MM.1S (cell line): Measurements from ENCODE around the gene GPR157.

Source experiments
- EZH2phosphoT487 ChIP-seq: fragments of 300-600 bp; sonication (generic); IDR thresholded peaks from 2 replicates; pipeline ENCODE4 v1.6.1; 2018; ENCODE audit warnings: antibody characterized with exemption, low read length
- TF ChIP-seq, protein P1 (sequence below): fragments of 300-600 bp; sonication (generic); IDR thresholded peaks from 2 replicates; pipeline ENCODE4 v1.5.1; 2016; ENCODE audit warnings: antibody characterized with exemption, low read length, mixed read lengths

DNA sequence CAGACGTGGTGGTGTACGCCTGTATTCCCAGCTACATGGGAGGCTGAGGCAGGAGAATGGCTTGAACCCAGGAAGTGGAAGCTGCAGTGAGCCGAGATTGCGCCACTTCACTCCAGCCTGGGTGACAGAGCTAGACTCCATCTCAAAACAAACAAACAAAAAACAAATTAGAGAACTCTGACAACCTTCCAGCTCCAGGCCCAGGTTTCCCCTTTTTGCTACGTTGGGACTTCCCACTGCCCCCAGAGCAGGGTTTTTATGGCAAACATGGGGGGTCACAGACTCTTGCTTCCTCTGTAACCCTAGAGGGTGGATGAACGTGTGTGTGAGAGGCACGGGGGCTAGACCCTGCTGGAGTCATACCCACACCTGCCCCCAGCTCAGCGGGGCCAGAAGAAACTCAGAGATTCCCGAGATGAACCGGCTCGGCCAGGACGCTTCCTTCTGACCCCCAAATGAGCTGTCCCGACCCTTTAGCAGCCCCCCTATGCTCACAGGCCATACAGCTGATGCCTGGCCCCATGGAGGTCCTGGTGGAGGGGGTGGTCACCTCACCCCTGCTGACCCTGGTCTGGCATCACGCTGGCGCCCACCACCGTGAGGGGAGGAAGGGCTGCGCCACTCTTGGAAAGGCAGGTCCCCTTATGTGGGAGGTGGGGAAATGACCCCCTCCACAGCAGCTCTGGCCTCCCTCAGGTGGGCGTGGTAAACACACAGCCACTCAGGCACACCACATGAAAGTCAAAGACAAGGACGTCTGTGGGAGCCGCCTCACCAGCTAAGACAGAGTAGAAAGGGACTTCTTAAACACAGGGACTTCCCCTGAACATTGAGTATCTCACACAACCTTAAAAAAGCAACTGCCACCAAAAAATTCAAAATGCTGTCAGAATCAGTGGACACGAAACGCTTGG, 7.1 kb downstream of the GPR157 start:
- TF ChIP-seq, protein P1, sequence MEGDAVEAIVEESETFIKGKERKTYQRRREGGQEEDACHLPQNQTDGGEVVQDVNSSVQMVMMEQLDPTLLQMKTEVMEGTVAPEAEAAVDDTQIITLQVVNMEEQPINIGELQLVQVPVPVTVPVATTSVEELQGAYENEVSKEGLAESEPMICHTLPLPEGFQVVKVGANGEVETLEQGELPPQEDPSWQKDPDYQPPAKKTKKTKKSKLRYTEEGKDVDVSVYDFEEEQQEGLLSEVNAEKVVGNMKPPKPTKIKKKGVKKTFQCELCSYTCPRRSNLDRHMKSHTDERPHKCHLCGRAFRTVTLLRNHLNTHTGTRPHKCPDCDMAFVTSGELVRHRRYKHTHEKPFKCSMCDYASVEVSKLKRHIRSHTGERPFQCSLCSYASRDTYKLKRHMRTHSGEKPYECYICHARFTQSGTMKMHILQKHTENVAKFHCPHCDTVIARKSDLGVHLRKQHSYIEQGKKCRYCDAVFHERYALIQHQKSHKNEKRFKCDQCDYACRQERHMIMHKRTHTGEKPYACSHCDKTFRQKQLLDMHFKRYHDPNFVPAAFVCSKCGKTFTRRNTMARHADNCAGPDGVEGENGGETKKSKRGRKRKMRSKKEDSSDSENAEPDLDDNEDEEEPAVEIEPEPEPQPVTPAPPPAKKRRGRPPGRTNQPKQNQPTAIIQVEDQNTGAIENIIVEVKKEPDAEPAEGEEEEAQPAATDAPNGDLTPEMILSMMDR: no peak
- TF ChIP-seq EZH2phosphoT487: no peak
